A673 (cell line): Measurements from ENCODE around the gene MYOF. TPM values are rescaled to one million over a fixed set of nuclear protein-coding genes. Genes with fewer than 3 reads are reported as not detected.

Experiments
- BruUV-seq: library from RNA; stranded (reverse); fragments of 400-500 nt; replicated peaks from 2 replicates; lab custom pipeline; 2021; lab: Mats Ljungman, UMichigan
- CTCF ChIA-PET: fragments of 300-600 bp; sonication (Branson Sonifier 250); formaldehyde crosslinking; loops from one replicate; lab custom pipeline; 2022; ENCODE audit warnings: antibody characterized with exemption; lab: Charles Lee
- POLR2A ChIA-PET: fragments of 300-600 bp; sonication (Branson Sonifier 250); formaldehyde crosslinking; loops from one replicate; lab custom pipeline; 2022; ENCODE audit warnings: antibody characterized with exemption; ENCODE audit not compliant: low non-redundant PET; lab: Charles Lee
- DNase-seq: peaks from one replicate; pipeline ENCODE4 v3.0.0-alpha.2; 2015; ENCODE audit warnings: low spot score
- H3K27ac ChIP-seq: fragments of 200-600 bp; sonication (generic); 2 replicates; pipeline ENCODE4 v1.5.1; 2016; ENCODE audit warnings: mixed run types, low read depth, mild to moderate bottlenecking, mixed read lengths, antibody characterized with exemption, low read length; ENCODE audit not compliant: poor library complexity, severe bottlenecking
- H3K27me3 ChIP-seq: fragments of 200-600 bp; sonication (generic); replicated peaks from 2 replicates; pipeline ENCODE4 v1.6.1; 2017; ENCODE audit warnings: mixed run types, low read depth, mild to moderate bottlenecking, mixed read lengths, antibody characterized with exemption, low read length; ENCODE audit not compliant: insufficient read depth, poor library complexity
- H3K36me3 ChIP-seq: fragments of 200-600 bp; sonication (generic); 2 replicates; pipeline ENCODE4 v1.6.1; 2016; ENCODE audit warnings: mixed run types, mild to moderate bottlenecking, mixed read lengths, antibody characterized with exemption, low read length; ENCODE audit not compliant: insufficient read depth, poor library complexity, severe bottlenecking
- H3K4me1 ChIP-seq: fragments of 200-600 bp; sonication (generic); 2 replicates; pipeline ENCODE4 v1.6.1; 2017; ENCODE audit warnings: mixed run types, mild to moderate bottlenecking, mixed read lengths, antibody characterized with exemption, low read length; ENCODE audit not compliant: insufficient read depth, poor library complexity, severe bottlenecking
- H3K4me3 ChIP-seq: fragments of 200-600 bp; sonication (generic); 2 replicates; pipeline ENCODE4 v1.5.1; 2016; ENCODE audit warnings: low read depth, mixed run types, mild to moderate bottlenecking, mixed read lengths, low read length; ENCODE audit not compliant: poor library complexity, severe bottlenecking
- H3K9me3 ChIP-seq: fragments of 200-600 bp; sonication (generic); 2 replicates; pipeline ENCODE4 v1.6.1; 2016; ENCODE audit warnings: mixed run types, low read depth, mild to moderate bottlenecking, mixed read lengths, antibody characterized with exemption, low read length; ENCODE audit not compliant: poor library complexity, severe bottlenecking
- CTCF ChIP-seq: fragments of 300-800, 200-600 bp; sonication (generic); conservative IDR thresholded peaks from 2 replicates; pipeline ENCODE4 v1.5.1; 2017; ENCODE audit warnings: low read depth, mild to moderate bottlenecking, antibody characterized with exemption, low read length, moderate library complexity, mixed read lengths
- EZH2 ChIP-seq: fragments of 200-600 bp; sonication (generic); IDR thresholded peaks from 2 replicates; pipeline ENCODE4 v1.6.1; 2017; ENCODE audit warnings: borderline replicate concordance, low read depth, mild to moderate bottlenecking, mixed read lengths, antibody characterized with exemption, low read length; ENCODE audit not compliant: poor library complexity, severe bottlenecking
- intact Hi-C: fragments of 100-400 bp; cut with micrococcal nuclease; formaldehyde crosslinking; loops from one replicate; pipeline ENCODE4 v1.10.0; 2022; ENCODE audit not compliant: unreplicated experiment
- total RNA-seq: library from RNA; stranded (reverse); gene quantifications from 2 replicates; pipeline ENCODE4 v1.2.3, GENCODE V29; 2021

The MYOF gene
- total RNA-seq, 1 experiment from 2014 or later: 24.2 TPM

DNA sequence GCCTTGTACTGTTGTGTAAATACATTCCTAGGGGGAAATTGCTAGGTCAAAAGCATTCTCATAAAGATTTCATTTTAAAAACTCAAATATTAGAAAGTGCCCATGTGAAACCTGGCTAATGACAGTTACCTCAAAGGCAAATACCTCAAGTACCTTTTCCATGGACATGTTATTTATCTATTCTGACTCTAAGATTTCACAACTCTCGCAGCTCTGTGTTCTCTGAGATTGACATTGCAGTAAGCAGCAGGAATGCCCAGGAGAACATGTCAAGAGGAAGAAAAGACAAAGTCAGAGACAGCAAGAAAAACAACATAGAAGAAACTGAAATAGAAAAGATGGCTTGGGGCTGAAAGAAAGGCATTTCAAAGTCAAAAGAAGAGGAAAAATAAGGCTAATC lies 221.0 kb downstream of the MYOF start:
- Histone ChIP-seq H3K4me3 (no peak overlapping the region), H3K36me3 (no peaks in the 10 kb centered on the region), H3K9me3 (no peaks in the 10 kb centered on the region), H3K4me1 (no peaks in the 10 kb centered on the region), H3K27me3 (no peaks in the 10 kb centered on the region), H3K27ac (no peak overlapping the region)
- BruUV-seq: no TSS peak
- POLR2A ChIA-PET: no interaction called here
- TF ChIP-seq CTCF (no peak), EZH2 (no peak)
- intact Hi-C loops: no loop called here
- DNase-seq: no peak
- CTCF ChIA-PET: no interaction called here

DNA sequence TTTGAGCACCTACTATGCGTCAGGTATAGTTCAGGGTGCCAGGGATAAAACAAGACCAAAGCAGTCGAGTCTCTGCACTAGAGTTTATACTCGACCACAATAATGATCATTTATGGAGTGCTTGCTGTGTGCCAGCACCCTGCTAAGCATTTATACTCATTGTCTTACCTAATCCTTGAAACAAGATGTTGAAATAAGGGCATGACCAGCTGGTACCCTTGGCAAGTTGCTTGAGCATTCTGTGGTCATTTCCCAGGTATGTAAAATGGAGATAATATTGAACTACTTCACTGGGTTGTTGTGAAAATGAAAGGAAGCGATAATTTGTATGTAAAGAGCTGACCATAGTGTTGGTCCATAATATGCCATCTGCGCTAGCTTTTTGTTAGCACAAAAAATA lies 223.0 kb downstream of the MYOF start:
- Histone ChIP-seq H3K27ac (no peak overlapping the region), H3K9me3 (no peaks in the 10 kb centered on the region), H3K36me3 (no peaks in the 10 kb centered on the region), H3K4me3 (no peak overlapping the region), H3K27me3 (no peaks in the 10 kb centered on the region), H3K4me1 (no peaks in the 10 kb centered on the region)
- no TSS peak for BruUV-seq
- intact Hi-C loops: no loop called here
- DNase-seq: no peak
- no peak for TF ChIP-seq EZH2
- no peak for TF ChIP-seq CTCF
- POLR2A ChIA-PET: no interaction called here
- CTCF ChIA-PET: no interaction called here

Other genes starting within 250 kb of the MYOF start
- gene CEP55, start 14.3 kb upstream of the MYOF start, total RNA-seq: 67.9 and 68.5 TPM in 2 replicates
- not detected in 2 replicates for gene FFAR4, start 84.3 kb upstream of the MYOF start, total RNA-seq
- gene RBP4, start 118.9 kb upstream of the MYOF start, total RNA-seq: not detected in 2 replicates
- gene PDE6C, start 130.2 kb upstream of the MYOF start, total RNA-seq: not detected in 2 replicates
- 21.6 and 21.7 TPM in 2 replicates for gene FRA10AC1, start 220.3 kb upstream of the MYOF start, total RNA-seq